ENCODE measurements around the gene EVL.
"Not testable (repeated sequence)": the region's sequence is repeated elsewhere in the genome, so short reads cannot be mapped to it uniquely, and the experiment has no call there.

EVL gene

DNA sequence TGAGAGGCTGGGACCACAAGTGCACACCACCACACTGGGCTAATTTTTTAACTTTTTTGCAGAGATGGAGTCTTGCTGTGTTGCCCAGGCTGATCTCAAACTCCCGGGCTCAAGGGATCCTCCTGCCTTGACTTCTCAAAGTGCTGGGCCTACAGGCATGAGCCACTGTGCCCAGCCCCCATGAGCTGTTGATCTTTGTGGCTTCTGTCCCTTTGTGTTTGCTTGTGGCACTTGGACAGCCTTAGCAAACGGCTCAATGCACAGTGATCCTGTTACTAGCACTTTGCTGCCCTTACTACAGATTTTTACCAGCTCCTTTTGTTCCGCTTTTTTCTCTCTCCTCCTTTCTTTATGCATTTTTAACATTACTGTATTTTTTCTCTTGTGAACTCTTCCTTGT, 25.3 kb upstream of the EVL start:
- no peak for DNase-seq

DNA sequence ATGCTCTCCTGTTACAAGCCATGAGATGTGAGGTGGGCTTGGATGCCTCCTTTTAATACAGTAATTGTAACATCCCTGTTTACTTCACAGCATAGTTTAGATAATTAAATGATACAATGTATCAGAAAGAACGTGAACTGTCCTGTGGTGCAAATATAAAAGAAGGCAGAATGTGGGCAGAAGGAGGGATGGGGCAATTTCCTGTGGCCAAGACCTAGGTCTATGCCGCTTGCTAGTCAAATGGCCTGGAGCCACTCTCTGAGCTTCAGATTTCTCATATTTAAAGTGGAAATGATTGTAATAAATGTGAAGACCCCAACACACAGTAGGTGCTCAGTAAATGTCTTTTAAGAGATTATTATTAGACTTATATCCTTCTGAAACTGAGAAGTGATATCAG, 24.0 kb upstream of the EVL start:
- DNase-seq: no peak

DNA sequence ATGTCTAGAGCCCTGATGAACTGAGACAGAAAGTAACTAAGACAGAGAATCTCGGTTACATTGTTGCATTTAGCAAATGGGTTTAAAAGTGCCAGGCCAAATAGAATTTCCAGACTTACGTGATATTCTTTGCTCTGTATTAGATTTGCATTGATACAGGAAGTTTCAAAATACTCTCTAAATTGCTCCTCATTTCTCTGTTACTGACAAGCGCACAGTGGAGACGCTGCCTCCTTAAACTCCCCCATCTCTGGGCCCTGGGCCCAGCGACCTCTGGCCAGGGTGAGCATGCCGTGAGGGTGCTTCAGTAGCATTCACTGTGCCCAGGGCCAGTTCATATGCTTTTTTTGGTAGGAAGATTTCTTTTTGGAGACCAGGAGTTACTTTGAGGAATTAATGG, 22.9 kb upstream of the EVL start:
- no peak for DNase-seq

DNA sequence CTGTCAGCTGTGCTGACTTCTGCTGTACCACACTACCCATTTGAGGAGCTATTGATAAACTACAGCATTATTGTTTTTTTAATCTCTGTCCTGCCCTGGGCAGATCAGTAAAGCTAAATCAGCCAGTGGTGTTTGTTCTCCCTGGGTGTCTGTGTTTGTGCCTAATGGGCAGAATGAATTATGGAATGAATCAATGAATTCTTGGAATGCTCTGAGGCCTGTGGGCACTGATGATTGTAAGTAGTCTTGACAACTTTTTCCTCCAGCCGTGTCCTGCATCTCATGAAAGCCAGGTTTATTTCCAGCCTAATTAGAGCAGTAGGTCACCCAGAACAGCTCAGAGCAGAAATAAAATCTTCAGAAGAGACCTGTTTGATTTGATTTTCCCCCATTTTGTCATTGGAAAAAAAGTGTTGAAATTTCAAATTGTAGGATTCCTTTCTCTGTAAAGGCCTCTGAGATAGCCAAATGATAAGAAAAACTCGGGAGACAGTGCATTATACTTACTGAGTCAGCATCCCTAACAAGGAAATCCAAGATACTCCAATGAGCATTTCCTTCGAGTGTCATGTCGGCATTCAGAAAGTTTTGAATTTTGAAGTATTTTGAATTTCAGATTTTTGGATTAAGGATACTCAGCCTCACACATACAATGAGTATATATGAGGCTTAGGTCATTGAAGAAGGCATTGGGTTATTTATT, 19.4 kb upstream of the EVL start:
- DNase-seq: no peak

DNA sequence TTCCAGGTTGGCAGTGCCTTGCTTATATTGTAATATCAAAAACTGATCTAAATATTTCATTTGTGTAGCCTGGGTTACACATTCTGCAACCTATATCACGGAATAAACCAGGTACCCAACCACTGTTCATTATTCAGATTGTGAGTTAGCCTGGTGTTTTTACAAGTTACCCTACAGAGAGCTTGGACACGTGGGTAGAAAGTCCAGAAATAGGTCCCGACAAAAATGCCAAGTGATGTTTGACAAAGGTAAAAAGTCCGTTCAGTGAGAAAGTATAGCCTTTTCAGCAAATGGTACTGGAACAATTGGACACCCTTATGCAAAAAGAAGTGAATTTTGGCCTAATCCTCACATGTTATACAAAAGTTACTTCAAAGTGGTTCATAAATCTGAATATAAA, 17.6 kb upstream of the EVL start:
- DNase-seq: no peak

DNA sequence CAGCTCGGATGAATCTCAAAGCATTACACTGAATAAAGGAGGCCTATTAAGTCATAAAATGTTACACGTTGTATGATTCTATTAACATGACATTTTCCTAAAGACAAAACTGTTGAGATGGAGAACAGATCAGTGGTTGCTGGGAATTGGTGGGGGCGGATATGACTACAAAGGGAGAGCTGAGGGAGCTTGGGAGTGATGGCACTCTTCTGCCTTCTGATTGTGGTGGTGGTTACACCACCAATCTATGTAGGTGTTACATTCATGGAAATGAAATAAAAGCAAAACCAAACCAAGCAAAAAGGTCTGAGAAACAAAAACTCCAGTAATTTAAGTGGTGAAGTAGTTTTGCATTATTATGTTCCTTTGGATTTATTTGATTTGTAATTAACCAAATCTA, 16.4 kb upstream of the EVL start:
- no peak for DNase-seq

DNA sequence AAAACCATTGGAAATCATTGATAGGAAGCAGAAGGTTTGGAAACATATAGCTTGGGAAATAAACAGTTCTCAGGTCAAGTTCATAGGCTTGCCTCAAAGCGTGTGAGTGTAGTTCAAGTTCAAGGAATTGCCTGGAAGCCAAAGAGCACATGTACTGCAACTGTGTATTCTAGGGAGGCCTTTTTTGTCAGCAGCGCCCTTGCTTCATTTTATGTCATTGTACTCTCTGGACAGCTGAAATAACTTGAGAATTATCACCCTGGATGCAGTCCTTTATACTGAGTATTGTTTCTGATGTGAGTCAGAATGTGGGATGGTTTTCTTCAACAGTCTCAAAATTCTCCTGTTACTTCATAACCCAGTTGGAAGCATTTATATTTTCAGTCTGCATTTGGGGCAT, 16.0 kb upstream of the EVL start:
- no peak for DNase-seq

DNA sequence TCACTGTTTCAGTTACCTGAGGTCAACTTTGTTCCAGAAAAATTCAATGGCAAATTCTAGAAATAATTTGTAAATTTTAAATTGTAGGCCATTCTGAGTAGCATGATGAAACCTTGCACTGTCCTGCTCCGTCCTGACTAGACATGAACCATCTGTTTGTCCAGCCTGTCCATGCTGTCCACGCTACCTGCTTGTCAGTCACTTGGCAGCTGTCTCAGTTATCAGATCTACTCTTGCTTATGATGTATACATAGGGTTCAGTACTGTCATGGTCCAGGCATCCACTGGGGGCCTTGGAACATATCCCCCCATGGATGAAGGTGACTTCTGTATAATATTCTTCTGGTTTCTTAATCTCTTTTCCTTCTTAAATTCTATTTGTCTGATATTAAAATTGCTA, 14.1 kb upstream of the EVL start:
- DNase-seq: no peak

DNA sequence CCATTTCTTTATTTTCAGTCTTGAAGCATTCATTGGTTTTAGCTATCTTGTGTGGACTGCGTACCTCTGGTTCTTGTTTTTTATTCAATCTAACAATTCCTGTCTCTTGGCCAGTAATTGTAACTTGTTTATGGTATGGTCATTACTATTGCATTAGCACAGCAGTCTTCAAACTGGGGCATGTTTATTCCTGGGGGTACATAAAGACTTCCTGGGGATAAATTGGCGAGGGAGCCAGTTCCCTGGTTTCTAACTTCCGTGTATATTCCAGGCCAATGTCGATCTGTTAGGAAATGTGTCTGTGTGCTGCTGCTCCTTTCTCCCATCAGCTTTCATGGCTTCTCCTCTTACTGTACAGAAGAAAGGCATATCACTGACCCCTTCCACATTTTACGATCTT, 13.7 kb upstream of the EVL start:
- no peak for DNase-seq

DNA sequence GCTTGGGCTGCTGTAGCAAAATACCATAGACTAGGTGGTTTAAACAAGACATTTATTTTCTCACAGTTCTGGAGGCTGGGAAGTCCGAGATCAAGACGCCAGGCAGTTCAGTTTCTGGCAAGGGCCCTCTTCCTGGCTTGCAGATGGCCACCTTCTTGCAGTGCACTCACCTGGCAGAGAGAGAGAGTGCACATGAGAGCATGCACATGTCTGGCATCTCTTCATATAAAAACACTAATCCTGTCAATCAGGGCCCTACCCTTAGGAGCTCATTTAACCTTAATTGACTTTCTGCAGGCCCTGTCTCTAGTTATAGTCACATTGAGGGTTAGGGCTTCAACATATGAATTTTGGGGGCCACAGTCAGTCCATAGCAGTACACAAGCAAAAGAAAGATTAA, 12.4 kb upstream of the EVL start:
- no peak for DNase-seq

DNA sequence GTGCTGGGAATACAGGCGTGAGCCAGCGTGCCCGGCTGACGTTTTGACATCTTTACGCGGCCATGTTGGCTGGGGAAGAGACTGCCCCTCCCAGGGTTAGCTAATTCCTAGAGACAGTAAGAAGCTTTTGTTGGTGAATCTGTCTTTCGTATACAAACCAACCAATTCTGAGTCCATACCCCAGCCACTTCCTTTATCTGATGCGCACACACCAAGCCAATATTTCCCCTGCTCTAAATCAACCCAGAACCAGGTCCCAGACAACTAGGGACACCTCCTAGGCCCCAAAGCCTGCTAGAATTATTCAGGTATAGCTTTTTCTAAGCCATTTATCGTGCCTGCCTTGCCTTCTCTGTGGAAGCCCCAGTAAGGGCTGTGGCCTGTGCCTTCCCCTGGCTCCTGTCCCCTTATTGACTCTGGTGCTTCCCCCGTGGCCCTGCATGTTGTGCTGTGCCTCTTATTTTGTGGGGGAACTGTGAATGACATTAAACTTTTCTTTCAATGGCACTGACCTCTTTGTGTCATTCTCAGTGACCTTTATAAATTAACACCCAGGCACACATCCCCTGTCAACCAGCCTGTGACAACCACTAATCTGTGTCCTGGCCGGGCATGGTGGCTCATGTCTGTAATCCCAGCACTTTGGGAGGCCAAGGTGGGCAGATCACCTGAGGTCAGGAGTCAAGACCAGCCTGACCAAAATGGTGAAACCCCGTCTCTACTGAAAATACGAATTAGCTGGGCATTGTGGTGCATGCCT, 10.7 kb upstream of the EVL start:
- DNase-seq: no peak

DNA sequence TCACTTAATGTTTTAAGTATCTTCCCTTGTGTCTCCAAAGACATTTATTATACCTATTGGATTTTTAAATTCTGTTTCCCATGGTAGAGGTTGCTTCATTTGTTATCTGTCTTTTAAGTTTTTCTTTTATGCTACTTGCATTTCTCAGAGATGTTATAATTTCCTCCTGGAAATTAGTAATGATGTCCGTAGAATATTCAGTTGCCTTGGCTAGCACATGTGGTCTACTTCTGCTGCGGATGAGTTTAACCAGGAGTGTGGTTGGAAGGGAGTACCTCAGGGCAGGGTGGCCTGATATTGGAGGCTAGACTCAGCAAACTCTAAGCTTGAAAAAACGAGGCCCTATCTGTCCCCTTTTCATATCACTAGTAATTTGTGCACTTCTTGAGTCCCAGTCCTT, 8.8 kb upstream of the EVL start:
- no peak for DNase-seq

DNA sequence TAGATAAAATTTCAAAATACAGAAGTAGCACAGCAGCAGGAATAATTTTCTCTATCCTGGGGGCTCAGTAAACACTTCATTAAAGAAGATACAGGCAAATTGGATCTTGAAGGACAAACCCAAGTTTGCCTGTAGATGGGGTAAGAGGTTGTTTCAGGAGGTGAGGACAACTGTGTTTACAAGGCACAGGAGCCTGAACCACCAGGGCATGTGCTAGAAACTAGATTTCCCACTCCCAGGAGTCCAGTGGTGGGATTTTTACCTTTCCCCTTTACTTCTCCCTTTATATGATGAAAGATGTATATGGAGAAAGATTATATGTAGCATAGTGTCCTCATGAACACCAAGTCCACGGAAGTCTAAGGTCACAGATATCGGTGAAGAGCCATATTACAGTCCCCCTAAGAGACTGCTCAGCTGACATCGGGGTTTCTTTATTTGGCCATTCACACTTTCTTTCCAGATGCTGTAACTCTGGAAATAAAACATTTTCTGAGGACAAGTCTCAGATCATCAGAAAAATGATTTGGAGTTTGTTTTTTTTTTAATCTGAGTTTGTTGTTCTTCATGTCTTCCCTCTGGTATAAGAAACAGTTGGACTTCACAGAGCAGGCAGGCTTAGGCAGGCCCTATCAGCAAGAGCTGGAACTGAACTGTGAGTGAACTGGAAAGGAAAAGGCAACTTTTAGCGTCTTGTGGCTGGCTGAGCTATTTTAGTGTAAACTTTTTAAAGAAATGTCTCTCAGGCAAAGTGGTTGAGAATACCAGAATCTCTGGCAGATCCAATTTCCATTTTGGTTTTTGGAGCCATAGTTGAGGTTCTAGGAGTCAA, 8.0 kb upstream of the EVL start:
- peak; percentile 50 to 78 for DNase-seq

DNA sequence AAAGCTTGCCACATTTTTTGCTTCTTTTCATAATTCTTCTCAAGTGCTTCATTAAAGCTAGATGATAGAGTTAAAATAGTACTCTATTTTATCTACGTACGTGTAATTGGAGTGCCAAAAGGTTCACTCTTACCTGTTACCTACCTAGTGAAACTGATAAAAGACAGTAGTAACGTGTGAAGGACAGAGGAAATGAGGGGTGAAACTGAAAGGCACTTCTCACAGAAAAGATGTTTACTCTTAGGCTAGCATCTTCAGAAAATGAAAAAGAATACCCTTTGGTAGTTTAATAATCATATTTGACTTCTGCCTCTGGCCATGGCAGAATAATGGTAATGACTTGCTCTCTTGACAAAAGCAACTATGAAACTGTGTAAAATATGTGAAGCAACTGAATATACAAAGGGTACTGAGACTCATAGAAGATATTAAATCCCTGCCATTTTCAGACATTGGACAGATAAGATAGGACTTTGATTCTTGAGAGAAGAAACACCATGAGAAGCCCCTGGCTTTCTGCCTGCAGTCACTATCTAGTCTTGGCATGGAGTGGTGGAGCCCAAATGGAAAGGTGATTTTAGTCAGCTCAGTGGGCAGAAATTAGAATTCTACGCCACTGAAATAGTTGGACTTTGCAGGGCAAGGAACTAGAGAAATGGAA, 6.3 kb upstream of the EVL start:
- DNase-seq: peak in 1 of 2 donors; percentile 49

DNA sequence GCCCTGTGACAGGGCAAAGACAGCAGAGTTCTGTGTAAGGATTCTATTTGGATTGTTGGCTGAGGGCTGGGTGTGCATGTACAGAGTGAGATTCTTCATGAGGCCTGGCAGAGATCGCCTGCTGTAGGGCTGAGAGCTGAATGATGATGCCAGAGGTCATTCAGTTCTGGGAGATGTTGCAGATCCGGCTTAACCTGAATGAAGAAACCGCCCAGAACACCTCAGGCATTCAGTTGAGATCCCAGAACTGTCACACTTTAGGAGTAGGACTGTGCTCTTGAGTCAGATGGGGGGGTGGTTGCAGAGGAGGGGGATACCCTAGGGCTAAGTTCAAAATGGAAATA, 5.8 kb upstream of the EVL start:
- no peak for DNase-seq

DNA sequence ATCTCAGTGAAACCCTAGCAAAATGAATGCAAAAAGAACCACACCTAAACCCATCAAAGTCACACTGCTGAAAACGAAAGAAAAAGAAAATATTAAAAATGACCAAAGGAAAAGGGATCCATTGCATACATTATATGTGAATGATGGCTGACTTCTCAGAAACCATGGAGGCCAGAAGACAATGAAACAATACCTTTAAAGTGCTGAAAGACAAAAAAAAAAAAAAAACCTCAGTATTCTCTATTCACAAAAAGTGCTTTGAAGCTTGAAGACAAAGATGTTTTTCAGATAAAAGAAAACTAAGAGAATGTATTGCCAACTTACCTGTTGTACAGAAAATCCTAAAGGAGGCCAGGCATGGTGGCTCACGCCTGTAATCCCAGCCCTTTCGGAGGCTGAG, 4.5 kb upstream of the EVL start:
- DNase-seq: peak in 1 of 2 donors; percentile 41

DNA sequence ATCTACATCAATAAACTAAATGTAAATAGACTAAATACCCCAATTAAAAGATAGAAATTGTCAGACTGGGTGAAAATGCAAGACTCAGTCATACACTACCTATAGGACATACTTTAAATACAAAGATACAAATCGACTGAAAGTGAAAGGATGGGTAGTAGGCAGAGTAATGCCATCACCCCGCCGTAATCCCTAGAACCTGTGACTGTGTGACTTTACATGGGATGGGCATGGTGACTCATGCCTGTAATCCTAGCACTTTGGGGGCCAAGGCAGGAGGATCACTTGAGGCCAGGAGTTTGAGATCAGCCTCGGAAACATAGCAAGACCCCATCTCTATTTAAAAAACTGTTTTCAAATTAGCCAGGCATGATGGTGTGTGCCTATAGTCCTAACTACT, 2.6 kb upstream of the EVL start:
- peak in 1 of 2 donors; percentile 45 for DNase-seq

DNA sequence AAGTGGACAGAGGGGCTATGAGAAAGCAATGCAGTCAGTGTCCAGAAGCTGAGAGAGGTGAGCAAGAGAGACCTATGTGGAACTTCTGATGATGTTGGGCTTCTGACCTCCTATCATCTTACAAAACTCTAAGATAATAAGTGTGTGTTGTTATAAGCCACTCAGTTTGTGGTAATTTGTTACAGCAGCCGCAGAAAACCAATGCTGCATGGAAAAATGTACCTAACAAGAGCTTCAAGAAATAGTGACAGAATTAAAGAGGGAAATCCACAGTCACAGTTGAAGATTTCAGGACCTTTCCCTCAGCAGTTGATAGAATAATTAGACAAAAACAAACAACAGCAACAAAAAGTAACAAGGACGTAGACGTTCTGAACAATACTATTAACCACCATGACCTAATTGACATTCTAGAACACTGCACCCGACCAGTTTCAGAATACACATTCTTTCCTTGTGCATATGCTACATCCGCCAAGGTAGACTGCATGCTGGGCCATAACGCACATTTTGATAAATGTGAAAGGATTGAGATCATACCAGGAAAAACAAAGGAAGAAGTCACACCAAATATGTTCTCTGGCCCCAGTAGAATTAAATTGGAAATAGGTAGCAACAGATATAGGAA, 1.8 kb upstream of the EVL start:
- DNase-seq: peak in 1 of 2 donors; percentile 58

DNA sequence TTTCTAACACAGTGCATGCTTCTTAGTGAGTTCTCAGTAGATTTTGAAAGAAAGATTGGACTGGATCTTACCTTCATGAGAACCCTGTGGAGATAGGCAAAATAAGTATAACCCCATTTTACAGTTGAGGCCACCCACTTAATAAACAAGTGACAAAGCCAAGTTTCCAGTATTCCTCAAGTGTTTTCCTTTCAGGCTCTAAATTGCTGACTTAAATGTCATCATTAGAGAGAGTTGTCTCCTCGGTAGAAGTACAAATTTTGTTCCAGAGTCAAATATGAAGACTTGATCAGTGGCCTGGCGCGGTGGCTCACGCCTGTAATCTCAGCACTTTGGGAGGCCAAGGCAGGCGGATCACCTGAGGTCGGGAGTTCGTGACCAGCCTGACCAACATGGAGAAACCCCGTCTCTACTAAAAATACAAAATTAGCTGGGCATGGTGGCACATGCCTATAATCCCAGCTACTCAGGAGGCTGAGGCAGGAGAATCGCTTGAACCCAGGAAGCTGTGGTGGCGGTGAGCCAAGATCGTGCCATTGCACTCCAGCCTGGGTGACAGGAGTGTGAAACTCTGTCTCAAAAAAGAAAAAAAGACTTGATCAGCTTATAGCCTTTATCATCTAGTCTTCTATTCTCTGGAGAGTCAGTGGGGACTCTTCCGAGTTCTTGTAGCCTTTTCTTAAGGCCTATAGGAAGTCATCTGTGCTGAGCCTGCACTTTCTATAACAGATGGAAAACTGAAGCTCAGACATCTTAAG, 708 bp upstream of the EVL start:
- not testable (repeated sequence) for DNase-seq

DNA sequence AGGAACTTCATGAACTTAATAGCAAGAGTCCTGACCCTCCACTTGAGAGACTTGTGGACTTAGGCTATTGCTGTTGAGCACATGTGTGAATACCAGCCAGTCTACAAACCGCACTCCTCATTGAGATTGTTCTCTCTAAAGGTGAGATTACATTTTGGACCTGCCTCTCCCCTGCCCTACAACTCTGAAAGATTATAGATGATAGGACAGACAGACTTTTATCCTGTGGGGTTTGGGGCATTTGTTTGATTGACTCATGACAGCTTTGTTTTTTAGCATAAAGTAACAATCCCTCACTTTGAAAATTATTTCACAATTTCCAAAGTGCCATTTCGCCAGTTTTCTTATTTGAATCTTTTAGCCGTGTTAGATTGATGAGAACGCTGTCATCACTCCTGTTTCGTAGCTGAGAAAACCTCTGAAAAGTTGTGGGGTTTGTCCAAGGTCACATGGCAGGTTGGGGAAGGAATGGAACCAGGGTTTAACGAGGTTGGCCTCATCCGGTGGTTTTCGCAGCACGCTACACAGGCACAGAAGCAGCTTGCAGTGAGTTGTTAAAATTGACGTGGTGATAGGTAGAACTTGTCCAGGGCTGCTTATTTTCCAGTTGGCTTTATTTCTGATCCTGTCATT, 836 bp downstream of the EVL start:
- peak; percentile 82 to 88 for DNase-seq

DNA sequence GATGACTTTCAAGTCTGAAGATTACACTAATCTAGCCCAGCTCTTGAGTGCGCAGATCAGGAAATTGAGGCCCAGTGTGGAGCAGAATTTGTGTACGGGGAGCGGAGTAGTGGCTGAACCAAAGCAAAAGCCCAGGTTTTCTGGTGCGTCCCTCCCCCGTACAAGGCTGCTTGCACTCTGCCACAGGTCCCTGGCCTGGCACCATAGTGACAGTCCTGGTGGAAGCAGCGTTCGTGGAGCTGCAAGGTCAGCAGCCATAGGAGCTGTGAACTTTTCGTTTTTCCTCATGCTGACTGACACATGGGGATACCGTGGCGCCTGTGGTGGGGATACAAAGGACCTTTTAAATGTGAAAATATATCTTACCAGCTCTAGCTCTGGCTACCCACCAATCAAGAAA, 1.7 kb downstream of the EVL start:
- no peak for DNase-seq

DNA sequence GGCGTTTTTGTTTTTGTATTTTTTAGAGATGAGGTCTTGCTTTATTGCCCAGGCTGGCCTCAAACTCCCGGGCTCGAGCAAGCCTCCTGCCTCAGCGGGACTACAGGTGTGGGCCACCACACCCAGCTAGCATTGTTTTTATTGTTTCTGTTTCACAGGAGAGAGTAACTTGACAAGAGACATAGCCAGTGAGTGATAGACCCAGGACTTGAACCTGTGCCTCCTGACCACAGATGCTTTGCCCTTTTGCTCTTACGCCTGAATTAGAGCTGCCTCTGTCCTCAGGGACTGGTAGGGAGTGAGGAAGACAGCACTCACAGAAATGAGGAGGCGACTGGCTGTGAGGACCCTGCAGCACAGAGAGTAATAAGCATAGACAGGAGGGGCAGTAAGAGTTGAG, 2.3 kb downstream of the EVL start:
- DNase-seq: peak in 1 of 2 donors; percentile 37

All from CD4-positive, alpha-beta T cell treated with Interleukin-4 for 1 hour (primary cell).